Measurements from ENCODE around the gene CNTNAP2.

GRCh38 chr7:147894271-147894670 is 1777.7 kb downstream of the CNTNAP2 start:
- TF ChIP-seq CTCF (IDR thresholded peaks at IDR 0.05; ENCODE audit: insufficient read depth, low read length, poor library complexity, severe bottlenecking) (no peak), EZH2phosphoT487 (conservative IDR thresholded peaks at IDR 0.05; ENCODE audit: low read length) (no peak)
